Esophagus muscularis mucosa (tissue), 4 donors: ENCODE measurements around the gene TMEFF2. TPM values are rescaled to one million over a fixed set of nuclear protein-coding genes. Genes with fewer than 3 reads are reported as not detected.

Source experiments
- DNase-seq: peaks from one replicate; pipeline ENCODE4 v3.0.0-alpha.2; 2017; ENCODE audit errors: extremely low spot score
- H3K27ac ChIP-seq, 4 donors: fragments of 200-600 bp; sonication (generic); replicated peaks in 1 of 4; 1 replicate in 3 of 4; 2 replicates in 1 of 4; pipeline ENCODE4 v1.5.1; 2016 to 2019; ENCODE audit warnings: mild to moderate bottlenecking in 1 of 4
- H3K27me3 ChIP-seq, 4 donors: fragments of 200-600 bp; sonication (generic); one replicate each; pipeline versions ENCODE4 v1.5.1 to v1.6.0; 2016 to 2019
- H3K36me3 ChIP-seq, 4 donors: fragments of 200-600 bp; sonication (generic); one replicate each; pipeline ENCODE4 v1.5.1; 2016 to 2019
- H3K4me1 ChIP-seq, 4 donors: fragments of 200-600 bp; sonication (generic); one replicate each; pipeline ENCODE4 v1.5.1; 2016 to 2019
- H3K4me3 ChIP-seq, 4 donors: fragments of 200-600 bp; sonication (generic); 1 replicate in 2 of 4; 2 replicates in 2 of 4; pipeline ENCODE4 v1.5.1; 2016 to 2019; ENCODE audit warnings: mild to moderate bottlenecking in 4 of 4, moderate library complexity in 1 of 4
- H3K9me3 ChIP-seq, 4 donors: fragments of 200-600 bp; sonication (generic); 1 replicate in 3 of 4; 2 replicates in 1 of 4; pipeline ENCODE4 v1.5.1; 2016 to 2019
- EP300 ChIP-seq: sonication (generic); formaldehyde crosslinking; IDR thresholded peaks from one replicate; pipeline ENCODE4 v1.6.1; 2017; ENCODE audit warnings: antibody characterized with exemption
- POLR2A ChIP-seq: fragments of 450-650 bp; IDR thresholded peaks from one replicate; pipeline ENCODE4 v1.6.1; 2017; ENCODE audit warnings: antibody characterized with exemption, moderate library complexity, mild to moderate bottlenecking, low read depth
- POLR2AphosphoS5 ChIP-seq, 2 donors: sonication (generic); formaldehyde crosslinking; IDR thresholded peaks; one replicate each; pipeline ENCODE4 v1.6.1; 2017; ENCODE audit warnings: antibody characterized with exemption in 2 of 2
- WGBS: methylation state at CpG from one replicate; pipeline ENCODE4 v1.1.5; 2018; 5-methylcytosine and 5-hydroxymethylcytosine counted together
- intact Hi-C: fragments of 100-400 bp; cut with DNase I; formaldehyde crosslinking; loops from one replicate; pipeline ENCODE4 v1.15.1; 2023
- total RNA-seq, 4 donors: library from RNA; depleted of rRNA; stranded (reverse); fragments of >200 nt; gene quantifications; one replicate each; pipeline versions ENCODE4 v1.1.0 to v1.2.1, GENCODE V29; 2016
- TF ChIP-seq, protein P1 (sequence below), 3 experiments: fragments of 200-600 bp in 2 of 3; fragments of 450-650 bp in 1 of 3; sonication (generic) in 2 of 3; IDR thresholded peaks; one replicate each; pipeline ENCODE4 v1.5.1; 2017 to 2019; ENCODE audit warnings: antibody characterized with exemption in 3 of 3, mild to moderate bottlenecking in 2 of 3, moderate library complexity in 1 of 3

Gene TMEFF2
- total RNA-seq, 4 donors from 2014 or later, result 0.42 to 1.7 (median 0.55) TPM

DNA sequence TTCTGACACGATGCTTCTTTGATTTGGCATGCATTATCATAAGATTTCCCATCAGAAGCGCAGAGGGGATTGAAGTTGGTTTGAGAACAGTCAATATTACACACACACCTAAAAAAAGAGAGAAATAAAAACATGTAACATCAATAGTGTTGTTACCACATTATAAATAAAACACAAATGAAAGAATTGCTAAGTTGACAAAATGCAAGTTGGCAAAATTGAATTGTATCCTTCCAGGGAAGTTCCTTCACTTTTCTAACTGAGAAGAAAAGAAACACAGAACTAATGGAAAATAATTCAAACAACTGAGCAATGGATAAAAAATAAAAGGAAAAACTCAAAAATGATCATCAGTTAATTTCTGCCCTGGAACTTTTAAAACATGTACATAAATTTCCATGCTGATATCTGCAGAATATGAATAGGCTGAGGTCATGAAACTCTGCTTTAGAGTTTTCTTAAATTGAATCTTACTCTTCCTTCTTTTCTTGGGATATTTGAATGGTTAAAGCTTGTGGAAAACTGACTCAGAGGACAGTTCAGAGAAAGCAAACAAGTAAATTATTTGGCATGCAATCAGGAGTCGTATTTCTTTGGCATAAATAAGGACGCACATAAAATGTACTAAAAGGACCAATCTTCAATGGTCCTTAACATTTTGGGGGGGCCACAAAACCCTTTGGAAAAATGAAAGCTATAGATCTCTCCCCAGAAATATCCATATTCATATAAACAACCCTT is 195.5 kb downstream of the TMEFF2 start:
- TF ChIP-seq POLR2A (no peak), POLR2AphosphoS5 (IDR thresholded peaks at IDR 0.05) (no peak), EP300 (no peak)
- TF ChIP-seq, protein P1, sequence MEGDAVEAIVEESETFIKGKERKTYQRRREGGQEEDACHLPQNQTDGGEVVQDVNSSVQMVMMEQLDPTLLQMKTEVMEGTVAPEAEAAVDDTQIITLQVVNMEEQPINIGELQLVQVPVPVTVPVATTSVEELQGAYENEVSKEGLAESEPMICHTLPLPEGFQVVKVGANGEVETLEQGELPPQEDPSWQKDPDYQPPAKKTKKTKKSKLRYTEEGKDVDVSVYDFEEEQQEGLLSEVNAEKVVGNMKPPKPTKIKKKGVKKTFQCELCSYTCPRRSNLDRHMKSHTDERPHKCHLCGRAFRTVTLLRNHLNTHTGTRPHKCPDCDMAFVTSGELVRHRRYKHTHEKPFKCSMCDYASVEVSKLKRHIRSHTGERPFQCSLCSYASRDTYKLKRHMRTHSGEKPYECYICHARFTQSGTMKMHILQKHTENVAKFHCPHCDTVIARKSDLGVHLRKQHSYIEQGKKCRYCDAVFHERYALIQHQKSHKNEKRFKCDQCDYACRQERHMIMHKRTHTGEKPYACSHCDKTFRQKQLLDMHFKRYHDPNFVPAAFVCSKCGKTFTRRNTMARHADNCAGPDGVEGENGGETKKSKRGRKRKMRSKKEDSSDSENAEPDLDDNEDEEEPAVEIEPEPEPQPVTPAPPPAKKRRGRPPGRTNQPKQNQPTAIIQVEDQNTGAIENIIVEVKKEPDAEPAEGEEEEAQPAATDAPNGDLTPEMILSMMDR (IDR thresholded peaks at IDR 0.05), result no peak
- Histone ChIP-seq H3K4me3 (no peak overlapping the region), H3K27ac (no peak overlapping the region), H3K9me3 (no peaks in the 10 kb centered on the region), H3K4me1 (peaks cover 0 to 4% (median 3%) of the 10 kb centered on the region in 4 donors), H3K36me3 (no peaks in the 10 kb centered on the region), H3K27me3 (no peaks in the 10 kb centered on the region)
- DNase-seq, result no peak
- WGBS, result 82% methylated on average over 4 of the region's 4 CpGs
- intact Hi-C loops, result no loop called here

DNA sequence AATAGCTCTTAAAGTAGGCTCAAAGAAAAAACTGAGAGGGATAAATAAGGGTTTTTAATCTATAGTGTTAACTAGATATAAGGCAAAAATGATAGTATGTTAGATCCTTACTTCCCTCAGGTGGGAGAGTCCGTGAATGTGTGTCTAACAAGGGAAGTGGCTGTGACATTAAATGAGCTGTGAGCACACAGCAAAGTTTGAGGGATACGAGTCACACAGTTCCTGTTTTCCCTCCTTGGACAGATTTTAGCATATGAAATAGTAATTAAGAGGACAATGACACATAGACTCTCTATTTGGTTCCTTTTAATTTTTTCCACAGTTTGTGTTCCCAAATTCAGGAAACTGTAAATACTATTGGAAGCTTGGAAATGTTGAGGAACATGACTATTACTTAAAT is 199.4 kb downstream of the TMEFF2 start:
- TF ChIP-seq POLR2A (no peak), EP300 (no peak), POLR2AphosphoS5 (IDR thresholded peaks at IDR 0.05) (no peak)
- TF ChIP-seq, protein P1 (IDR thresholded peaks at IDR 0.05), result no peak
- Histone ChIP-seq H3K36me3 (no peaks in the 10 kb centered on the region), H3K27me3 (no peaks in the 10 kb centered on the region), H3K4me1 (no peaks in the 10 kb centered on the region), H3K27ac (no peak overlapping the region), H3K9me3 (no peaks in the 10 kb centered on the region), H3K4me3 (no peak overlapping the region)
- intact Hi-C loops, result no loop called here
- 77% methylated on average over 2 of the region's 2 CpGs for WGBS
- DNase-seq, result no peak

DNA sequence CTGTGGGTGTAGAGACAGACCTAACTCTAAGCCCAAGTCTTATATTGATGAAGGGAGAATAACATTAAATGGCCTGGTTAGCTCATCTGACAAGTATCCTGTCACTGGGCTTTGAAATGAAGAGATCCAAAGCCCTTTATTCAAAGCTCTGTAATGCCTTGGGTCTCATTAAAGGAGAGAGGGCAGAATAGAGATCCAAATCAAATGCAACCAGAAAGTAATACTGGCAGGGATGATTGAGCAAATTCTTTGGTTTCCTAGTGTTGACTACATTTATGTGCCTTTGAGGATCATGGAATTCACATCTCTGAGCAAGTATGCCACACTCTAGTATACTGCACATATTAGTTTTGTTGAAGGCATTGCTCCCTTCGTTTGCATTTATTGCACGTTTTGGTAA is 200.0 kb downstream of the TMEFF2 start:
- WGBS, result 72% methylated on average over 2 of the region's 2 CpGs
- Histone ChIP-seq H3K36me3 (no peaks in the 10 kb centered on the region), H3K4me1 (no peaks in the 10 kb centered on the region), H3K27me3 (no peaks in the 10 kb centered on the region), H3K4me3 (no peak overlapping the region), H3K9me3 (no peaks in the 10 kb centered on the region), H3K27ac (no peak overlapping the region)
- no peak for TF ChIP-seq EP300
- intact Hi-C loops, result no loop called here
- no peak for DNase-seq

DNA sequence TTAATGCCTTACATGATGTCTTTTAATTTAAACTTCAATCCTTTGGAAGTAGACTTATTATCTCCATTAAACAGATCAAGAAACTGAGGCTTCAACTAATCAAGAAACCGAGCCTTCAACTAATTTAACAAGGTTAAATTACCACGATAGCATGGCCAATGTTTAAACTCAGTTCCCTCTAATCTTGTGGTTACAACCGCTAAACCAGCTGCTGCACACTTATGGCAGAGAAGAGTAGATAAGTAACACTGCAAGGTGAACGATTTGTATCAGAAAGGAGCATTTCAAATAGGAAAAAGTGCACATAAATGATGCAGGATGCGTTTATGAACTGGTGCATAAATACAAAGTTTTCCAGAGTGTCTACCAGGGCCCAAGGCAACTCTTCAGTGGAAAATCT is 203.3 kb downstream of the TMEFF2 start:
- TF ChIP-seq, protein P1 (IDR thresholded peaks at IDR 0.05), result no peak
- TF ChIP-seq POLR2AphosphoS5 (IDR thresholded peaks at IDR 0.05) (no peak), POLR2A (no peak), EP300 (no peak)
- H3K4me1 ChIP-seq, result peaks cover 0 to under 1% (median 0%) of the 10 kb centered on the region in 4 donors
- intact Hi-C loops, result no loop called here
- H3K9me3 ChIP-seq, result no peaks in the 10 kb centered on the region
- DNase-seq, result no peak
- WGBS, result 96% methylated on average over 5 of the region's 5 CpGs
- no peak overlapping the region for H3K27ac ChIP-seq
- H3K27me3 ChIP-seq, result no peaks in the 10 kb centered on the region
- no peaks in the 10 kb centered on the region for H3K36me3 ChIP-seq
- H3K4me3 ChIP-seq, result no peak overlapping the region

DNA sequence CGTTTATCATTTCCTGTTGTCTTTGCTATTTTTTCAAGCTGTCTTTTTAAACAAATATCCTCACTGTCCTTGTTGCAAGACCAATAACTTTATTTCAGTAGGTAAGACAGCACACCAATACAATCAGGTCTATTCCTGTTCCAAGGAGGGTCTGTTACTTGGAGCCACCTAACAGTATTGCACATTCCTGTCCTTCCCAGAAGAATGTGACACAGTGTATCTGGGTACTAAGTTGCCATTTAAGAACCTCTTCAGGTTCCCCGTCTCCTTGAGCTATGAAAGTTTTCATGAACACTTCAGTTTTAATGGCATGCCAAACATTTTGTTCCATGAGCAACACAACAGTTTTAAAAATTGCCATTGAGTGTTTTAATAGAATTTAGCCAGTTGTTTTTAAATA is 209.0 kb downstream of the TMEFF2 start:
- no peak overlapping the region for H3K4me3 ChIP-seq
- H3K4me1 ChIP-seq, result peaks cover 0 to 11% (median 8%) of the 10 kb centered on the region in 4 donors
- DNase-seq, result no peak
- WGBS, result 80% methylated on average over 2 of the region's 2 CpGs
- H3K36me3 ChIP-seq, result no peaks in the 10 kb centered on the region
- H3K9me3 ChIP-seq, result no peaks in the 10 kb centered on the region
- intact Hi-C loops, result no loop called here
- H3K27ac ChIP-seq, result no peak overlapping the region
- TF ChIP-seq, protein P1 (IDR thresholded peaks at IDR 0.05), result no peak
- no peak for TF ChIP-seq POLR2AphosphoS5 (IDR thresholded peaks at IDR 0.05)
- H3K27me3 ChIP-seq, result no peaks in the 10 kb centered on the region
